ENCODE measurements around the gene TBRG4.

Gene TBRG4

GRCh38 chr7:45102785-45103712, 8.4 kb downstream of the TBRG4 start:
- H3K9me3 ChIP-seq: no peaks in the 10 kb centered on the region
- no peaks in the 10 kb centered on the region for H3K4me1 ChIP-seq
- H3K4me3 ChIP-seq (ENCODE audit: low read depth, low read length): no peak overlapping the region
- TF ChIP-seq CTCF (IDR thresholded peaks at IDR 0.05; ENCODE audit: low read depth, low read length): no peak
- H3K36me3 ChIP-seq: peaks cover 88% of the 10 kb centered on the region
- H3K27me3 ChIP-seq: no peaks in the 10 kb centered on the region
- DNase-seq: no peak

GRCh38 chr7:45101748-45102147, 9.7 kb downstream of the TBRG4 start:
- DNase-seq: no peak
- no peaks in the 10 kb centered on the region for H3K4me1 ChIP-seq
- no peaks in the 10 kb centered on the region for H3K9me3 ChIP-seq
- H3K36me3 ChIP-seq: peaks cover 76% of the 10 kb centered on the region
- H3K4me3 ChIP-seq (ENCODE audit: low read depth, low read length): no peak overlapping the region
- TF ChIP-seq CTCF (IDR thresholded peaks at IDR 0.05; ENCODE audit: low read depth, low read length): no peak
- no peaks in the 10 kb centered on the region for H3K27me3 ChIP-seq

GRCh38 chr7:45100761-45101480, 10.6 kb downstream of the TBRG4 start:
- DNase-seq: no peak
- Histone ChIP-seq H3K27me3 (no peaks in the 10 kb centered on the region), H3K4me1 (no peaks in the 10 kb centered on the region), H3K4me3 (ENCODE audit: low read depth, low read length) (no peak overlapping the region), H3K9me3 (no peaks in the 10 kb centered on the region), H3K36me3 (peaks cover 67% of the 10 kb centered on the region)
- TF ChIP-seq CTCF (IDR thresholded peaks at IDR 0.05; ENCODE audit: low read depth, low read length): no peak

- DNase-seq: no peak
- no peaks in the 10 kb centered on the region for H3K9me3 ChIP-seq
- H3K36me3 ChIP-seq: peaks cover 59% of the 10 kb centered on the region
- H3K4me3 ChIP-seq (ENCODE audit: low read depth, low read length): no peak overlapping the region
- H3K4me1 ChIP-seq: no peaks in the 10 kb centered on the region
- no peaks in the 10 kb centered on the region for H3K27me3 ChIP-seq
- no peak for TF ChIP-seq CTCF (IDR thresholded peaks at IDR 0.05; ENCODE audit: low read depth, low read length)
These were observed 11.4 kb downstream of the TBRG4 start for GRCh38 chr7:45099891-45100760.

- no peaks in the 10 kb centered on the region for H3K4me1 ChIP-seq
- no peaks in the 10 kb centered on the region for H3K9me3 ChIP-seq
- H3K27me3 ChIP-seq: no peaks in the 10 kb centered on the region
- DNase-seq: no peak
- no peak for TF ChIP-seq CTCF (IDR thresholded peaks at IDR 0.05; ENCODE audit: low read depth, low read length)
- peaks cover 50% of the 10 kb centered on the region for H3K36me3 ChIP-seq
- no peak overlapping the region for H3K4me3 ChIP-seq (ENCODE audit: low read depth, low read length)
These were observed 12.3 kb downstream of the TBRG4 start for GRCh38 chr7:45098983-45099839.

All from BE2C (cell line).